Stimulated activated CD8-positive, alpha-beta memory T cell treated with anti-CD3 and anti-CD28 coated beads, Interleukin-2, amount 100 ng/mL, for 48 hours (primary cell): ENCODE data around the gene SNTG2.

ENCODE experiments used
- DNase-seq, 2 donors: peaks; one replicate each; pipeline ENCODE4 v3.0.0-alpha.2; 2020; ENCODE audit warnings: low read depth in 2 of 2

SNTG2 gene

DNA sequence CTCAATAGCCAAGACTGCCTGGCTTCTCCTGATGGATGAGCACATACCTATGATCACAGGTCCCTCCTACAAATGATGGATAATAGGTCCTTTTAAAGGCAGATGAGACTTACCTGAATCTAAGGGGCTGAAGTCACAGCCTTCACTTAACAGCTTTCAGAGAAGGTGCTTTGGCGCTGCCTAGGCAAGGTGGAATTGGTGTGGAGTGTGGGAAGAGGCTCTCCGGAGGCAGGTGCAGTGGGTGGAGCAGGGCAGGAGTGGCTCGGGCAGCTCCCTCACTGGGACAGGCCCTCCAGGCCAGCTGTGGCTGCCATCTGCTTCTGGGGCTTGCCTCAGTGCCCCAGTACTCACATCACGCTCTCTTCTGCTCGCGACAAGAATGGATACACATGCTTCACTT is 363.6 kb downstream of the SNTG2 start:
- DNase-seq: no peak

DNA sequence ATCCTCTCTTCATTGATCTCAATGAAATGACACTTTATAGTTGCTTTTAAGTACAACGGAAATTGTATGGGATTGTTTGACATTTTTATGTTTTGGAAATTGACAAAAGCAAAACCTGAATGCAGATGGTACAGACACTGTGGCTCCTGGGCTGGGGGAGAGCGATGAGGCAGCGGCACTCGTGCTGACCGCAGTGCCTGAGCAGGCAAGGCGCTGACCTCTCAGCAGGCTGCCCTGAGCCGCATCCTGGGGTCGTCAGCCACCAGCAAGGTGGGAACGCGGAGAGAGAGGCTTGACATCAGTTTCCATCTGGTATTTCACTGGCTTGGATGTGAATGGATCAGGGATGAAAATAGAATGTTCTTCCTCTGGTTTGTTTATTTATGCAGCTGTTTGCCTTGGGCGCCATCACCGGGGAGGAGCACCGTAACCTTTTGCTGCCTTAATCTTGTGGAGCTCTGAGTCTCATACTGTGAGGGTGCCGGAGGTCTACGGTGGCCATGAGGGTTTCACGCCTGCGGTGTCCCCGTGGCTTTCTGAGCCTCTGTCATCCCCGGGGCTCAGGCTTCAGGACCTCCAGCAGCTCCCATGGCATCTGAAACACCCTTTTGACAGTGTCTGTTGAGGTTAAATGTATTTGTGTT is 367.8 kb downstream of the SNTG2 start:
- DNase-seq: no peak

DNA sequence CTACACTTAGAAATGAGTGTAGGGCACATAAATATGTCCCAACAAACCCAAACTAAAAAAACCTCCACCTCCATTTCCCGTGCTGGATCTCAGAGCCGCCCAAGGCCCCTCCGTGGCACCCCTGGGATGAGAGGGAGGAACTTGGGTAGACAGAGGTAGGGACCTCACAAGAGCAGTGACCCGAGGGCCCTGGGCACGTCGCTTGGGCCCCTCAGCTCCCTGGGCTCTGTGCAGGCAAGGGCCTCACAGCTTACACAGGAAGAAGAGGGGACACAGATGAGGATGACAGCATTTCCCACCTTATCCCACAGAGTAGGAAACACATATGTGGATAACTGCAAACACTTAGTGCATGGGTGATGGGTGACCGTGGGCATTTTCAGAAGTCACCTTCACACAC is 368.7 kb downstream of the SNTG2 start:
- DNase-seq: no peak

DNA sequence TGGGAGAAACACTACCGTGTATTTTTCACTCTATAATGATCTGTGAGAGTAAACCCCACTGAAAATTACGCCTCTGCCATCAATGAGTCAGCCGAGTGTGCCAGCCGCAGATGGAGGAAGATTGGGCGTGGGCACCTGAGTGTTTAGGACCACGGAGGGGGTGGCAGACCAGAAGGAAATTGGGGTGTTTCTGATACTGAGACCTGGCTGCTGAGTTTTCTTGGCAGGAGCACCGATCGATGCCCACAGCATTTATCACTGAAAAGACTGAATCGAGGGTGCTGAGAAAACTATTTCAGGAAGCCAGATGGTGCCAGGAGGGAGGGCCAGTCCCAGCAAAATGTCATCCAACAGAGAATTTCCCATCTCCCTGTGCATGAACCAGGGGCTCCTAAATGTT is 370.7 kb downstream of the SNTG2 start:
- DNase-seq: no peak

DNA sequence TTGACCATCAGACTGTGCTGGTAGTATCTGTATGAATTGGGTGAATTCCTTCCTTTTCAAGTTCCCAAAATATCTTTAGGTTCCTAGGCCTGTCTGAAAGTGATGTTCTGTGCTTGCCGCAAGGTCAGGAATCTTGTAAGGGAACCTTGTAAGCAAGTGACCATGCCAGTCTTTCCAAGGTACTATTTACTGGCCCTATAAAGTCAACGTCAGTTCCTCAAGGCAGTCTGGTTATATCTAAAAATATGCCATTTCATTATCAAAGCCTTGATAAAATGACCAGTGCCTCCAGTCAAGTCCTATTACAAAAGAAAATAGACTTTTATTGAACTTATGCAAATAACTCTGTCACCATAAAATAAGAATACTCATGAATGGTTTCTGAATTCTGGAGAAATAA is 374.2 kb downstream of the SNTG2 start:
- no peak for DNase-seq

DNA sequence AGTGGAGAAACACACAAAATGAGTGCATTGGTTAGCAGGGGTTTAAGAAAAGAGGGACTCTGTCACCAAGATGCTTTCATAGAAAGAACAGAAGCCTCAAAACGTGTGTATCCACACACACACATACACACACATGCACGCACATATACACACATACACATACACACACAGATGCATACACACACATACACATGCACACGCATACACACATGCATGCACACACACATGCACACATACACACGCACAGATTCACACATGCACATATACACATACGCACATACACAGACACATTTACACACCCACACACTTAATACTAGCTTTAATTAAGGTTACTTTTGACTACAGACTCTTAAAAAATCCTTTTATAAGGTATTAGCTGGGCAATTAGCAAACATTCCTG is 378.0 kb downstream of the SNTG2 start:
- no peak for DNase-seq

DNA sequence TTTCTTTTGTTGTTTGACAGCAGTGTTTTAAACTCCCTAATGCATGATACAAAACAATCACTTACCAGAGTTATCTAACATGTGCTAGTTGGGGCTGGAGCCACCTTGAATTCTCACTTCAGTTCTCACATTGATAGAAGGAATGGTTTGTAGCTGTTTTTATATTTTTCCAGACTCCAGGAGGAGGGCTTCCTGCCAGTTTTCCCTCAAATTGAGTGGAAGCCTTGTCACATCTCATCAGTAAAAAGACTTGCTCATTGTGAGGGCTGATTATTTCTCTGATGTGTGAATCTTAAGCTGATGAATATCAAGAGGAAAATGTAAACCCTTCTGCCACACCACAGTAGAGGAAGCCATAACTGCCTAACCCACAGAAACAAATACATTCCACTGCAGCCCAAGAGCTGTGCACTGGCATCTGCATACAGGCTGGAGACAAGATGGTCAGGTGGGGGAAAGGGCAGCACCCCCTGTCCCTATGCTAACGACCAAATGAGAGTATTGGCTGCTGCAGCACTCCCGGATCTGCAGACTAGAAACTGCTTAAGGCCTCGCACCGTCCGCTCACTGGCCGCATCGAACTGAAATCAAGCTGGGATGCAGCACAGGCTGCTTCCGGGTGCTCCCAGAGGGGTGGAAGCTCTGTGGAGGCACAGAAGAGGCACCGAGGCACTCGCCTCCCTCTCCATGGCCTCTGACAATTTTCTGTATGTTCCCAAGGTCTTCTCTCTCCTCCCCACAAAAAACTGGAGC is 388.9 kb downstream of the SNTG2 start:
- DNase-seq: no peak

DNA sequence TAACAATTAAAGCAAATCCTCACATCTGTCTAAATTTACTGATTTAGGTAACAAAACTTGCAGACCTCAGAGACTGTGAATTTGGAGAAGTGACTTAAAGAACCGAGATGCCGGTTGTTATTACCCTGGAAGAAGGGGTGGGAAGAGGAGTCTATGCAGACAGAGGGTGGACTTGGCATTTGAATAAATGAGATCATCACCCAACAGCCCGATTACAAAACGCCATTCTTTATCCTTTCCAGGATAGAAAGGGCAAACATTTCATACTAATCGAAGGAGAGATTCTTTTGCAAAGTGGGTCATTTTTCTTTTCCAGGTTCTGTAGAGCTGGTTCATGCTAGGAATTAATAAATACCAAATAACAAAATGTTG is 389.5 kb downstream of the SNTG2 start:
- no peak for DNase-seq

DNA sequence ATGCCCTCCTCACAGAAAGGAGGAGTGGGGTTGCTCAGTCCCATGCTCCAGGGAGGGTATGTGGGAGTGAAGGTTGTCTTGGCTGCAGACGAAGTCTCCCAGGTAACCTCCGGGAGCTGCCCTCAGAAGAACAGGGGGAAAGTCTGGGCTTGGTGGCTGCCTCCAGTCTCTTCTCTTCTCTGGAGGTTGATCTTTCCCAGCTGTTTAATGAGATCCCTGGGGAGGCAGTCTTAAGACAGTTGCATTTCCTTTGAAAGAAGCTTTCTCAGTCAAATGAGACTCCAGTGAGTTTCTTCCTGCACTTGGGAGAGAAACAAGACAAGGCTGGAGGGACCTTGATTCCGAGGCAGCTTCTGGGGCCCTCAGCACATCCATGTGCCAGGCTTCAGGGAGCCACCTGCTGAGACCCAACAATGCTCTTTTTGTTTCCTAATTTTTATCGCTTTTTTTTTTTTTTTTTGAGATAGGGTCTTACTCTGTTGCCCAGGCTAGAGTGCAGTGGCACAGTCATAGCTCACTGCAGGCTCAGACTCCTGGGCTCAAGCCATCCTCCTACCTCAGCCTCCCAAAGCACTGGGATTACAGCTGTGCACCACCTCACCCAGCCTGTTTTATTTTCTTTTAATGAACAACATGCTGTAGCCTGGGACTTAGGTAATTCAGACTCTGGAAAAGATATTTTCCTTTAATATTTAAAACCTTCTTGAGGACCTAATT is 390.9 kb downstream of the SNTG2 start:
- DNase-seq: no peak

DNA sequence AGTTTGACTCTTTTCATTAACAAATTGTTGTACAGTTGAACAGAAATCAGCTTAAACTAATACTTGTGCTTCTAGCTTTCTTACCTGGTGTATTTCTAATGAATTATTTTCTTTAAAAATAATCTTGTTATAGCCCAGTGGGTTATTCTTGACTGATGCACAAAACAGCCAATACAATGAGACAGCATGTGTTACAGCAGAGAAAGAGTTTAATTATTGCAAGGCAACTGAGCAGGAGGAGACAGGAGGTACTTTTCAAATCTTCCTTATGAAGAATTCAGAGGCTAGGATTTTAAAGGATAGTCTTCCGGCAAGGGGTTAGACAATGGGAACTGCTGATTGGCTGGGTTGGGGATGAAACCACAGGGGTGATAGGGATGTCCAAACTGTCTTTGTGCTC is 398.1 kb downstream of the SNTG2 start:
- DNase-seq: no peak

DNA sequence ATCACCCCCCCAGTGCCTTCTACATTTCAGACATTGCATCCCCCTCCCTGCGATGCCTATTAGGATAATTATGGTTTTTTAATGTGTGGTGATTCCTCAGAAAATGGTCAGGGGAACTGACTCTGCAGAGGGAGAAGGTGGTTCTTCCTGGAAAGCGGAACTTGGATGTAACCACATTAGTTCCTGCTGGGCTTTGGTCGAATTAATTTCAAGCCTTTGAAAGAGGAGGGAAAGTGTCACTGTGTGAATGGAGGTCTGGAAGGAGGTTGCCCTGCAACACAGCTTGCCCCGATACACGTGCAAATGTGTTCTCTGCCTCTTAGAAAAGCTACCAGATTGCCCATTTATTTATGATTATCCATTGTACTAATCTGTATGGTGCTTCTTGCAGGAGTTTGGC is 399.5 kb downstream of the SNTG2 start:
- no peak for DNase-seq

DNA sequence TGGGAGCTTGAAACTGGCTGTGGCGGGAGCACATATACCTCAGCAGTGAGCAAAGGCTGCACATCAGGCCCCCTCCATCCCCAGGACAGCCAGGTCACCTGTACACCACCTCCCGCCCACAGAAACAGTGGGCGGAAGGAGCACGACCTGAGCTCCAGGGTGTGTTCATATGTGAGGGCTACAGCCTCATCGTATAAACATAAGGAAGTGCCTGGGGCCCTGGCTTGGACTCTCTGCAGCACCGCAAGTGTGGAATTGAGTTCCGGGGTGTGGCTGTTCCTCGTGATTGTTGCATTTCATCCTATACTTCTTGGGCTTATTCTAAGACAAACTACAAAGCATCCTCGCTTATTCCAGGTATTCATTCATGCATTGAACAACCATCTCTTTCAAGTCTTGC is 402.5 kb downstream of the SNTG2 start:
- DNase-seq: no peak

DNA sequence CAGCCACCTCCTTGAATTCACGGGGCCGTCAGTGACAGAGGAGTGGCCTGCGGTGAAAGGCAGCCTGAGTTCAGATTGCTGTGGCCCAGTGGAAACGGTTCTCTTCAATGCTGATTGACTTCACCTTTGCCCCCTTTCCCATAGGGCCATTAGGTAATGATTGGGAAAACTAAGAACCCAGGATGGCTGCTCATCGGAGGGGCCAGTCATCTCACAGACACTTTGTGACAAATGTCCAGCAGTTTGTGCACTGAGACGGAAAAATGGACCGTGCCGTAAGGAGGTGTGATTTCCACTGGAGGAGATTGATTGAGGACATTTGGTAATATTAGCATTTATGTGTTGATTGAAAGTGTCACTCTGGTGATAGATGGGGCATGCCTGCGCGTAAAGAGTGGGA is 402.9 kb downstream of the SNTG2 start:
- DNase-seq: no peak

DNA sequence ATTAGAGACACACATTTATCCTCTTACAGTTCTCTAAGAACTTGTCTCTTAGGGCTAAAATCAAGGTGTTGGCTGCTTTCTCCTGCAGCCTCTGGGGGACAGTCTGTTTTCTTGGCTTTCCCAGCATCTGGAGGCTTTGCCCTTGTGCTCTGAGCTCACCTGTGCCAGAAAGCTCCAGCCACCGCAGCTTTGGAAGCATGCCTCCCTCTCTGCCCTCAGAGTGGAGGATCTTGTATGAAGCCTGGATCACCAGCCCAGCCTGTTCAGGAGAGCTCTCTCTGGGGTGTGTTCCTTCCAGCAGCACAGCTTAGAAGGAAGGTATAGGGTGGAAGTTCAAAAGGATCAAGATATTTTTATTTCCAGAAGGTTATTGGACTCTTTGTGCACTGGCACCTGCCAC is 409.5 kb downstream of the SNTG2 start:
- DNase-seq: no peak

DNA sequence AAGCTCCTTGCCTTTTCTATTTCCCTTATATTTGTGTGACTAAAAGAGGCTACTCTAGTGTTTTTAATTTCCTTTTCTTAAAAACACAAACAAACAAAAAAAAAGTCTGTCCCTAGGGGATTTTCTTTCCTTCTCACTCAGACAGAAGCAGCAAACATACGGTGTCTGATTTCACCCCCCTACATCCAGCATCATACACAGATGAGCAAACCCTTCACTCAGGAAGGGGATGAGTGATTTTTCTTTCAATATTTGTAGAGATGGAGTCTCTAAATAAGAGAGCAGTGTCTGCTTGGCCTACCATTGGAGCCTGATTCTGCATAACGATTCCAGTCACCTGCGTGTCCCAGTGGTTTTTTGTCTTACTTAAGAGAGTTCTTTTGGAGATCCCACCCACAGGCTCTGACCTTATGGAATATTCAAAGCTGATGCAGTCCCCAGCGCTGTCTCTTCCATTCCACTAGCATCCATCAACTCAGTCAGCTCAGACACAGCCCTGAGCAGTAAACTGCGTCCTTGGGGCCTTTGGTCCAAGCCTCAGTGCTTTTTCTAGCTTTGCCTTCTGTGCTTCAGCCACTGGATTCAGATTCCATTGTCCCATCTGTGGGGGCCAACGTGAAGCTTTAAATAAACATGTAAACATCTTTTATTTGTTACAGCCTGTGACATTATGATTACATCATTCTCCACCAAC is 410.1 kb downstream of the SNTG2 start:
- DNase-seq: no peak

DNA sequence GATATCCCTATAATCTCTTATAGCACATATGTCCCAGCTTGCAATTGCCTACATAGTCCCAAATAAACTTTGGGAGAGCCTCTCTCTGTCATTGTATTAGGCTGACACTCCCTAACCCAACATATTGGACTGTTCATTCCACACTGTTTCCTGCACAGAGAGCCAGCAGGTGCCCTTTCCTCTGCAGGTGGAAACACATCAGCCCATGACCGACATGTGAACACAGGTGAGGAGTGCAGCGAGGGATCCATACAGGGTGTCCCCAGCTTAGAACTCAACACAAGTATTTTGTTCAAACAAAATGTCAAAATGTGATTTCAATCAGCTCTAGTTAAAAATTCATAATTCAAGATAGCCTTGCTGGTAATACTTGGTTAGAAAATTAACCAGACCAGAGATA is 412.7 kb downstream of the SNTG2 start:
- DNase-seq: no peak

DNA sequence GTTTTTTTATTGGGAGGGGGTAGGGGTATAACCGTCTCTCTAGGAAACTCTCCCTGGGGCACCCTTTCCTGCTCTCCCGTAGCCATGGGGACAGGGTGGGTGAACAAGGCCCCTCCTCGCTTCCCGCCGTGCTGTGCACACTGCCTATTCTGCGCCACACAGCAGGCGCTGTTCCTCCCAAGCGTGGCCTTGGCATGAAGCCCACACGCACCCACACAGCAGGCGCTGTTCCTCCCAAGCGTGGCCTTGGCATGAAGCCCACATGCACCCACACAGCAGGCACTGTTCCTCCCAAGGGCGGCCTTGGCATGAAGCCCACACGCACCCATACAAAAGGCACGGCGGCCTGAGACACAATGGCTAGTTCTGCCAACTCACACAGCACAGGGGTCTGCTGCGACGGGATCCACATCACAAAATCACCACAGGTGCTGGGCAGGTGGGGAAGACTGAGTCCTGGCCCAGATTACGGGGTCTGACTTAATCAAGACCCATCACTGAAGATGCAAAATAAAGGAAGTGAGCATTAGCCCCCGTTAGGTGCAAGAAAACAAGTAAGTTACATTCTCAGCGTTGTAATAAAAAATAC is 416.0 kb downstream of the SNTG2 start:
- no peak for DNase-seq

DNA sequence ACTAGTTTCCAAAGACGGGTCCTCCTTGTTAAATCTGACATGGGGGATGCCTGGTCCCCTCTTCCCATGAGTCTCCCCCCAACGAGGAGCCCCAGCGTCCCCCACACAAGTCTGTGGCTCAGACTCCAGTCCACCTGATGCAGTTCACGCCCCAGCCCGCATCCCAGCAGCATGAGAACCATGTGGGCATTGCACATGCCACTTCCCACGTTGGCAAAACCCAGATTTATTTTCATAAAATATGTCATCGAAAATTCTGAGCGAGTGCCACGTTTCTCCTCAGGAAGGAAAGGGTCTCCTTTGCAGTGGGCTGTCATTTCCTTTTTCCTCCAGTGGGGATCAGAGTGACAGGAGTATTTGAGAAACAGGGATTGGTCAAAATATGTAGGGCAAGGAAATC is 417.0 kb downstream of the SNTG2 start:
- no peak for DNase-seq

DNA sequence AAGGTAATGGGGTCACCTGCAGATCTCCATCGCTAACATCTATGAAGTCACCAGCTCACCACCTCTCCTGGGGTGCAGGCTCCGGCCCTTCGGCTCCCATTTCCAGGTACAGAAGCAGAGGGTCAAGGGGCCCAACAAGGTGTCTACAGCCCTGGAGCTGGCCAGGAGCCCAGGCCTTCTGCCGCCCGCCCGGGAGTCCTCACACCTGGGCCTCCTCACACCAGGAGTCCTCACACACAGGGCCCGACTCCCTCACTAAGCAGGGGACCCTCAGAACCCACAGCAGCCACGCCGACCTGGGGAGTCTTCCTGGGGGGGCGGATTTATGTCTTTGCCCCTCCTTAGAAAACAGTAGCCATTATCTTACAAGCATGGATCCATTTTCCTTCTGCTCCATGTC is 419.3 kb downstream of the SNTG2 start:
- DNase-seq: no peak

DNA sequence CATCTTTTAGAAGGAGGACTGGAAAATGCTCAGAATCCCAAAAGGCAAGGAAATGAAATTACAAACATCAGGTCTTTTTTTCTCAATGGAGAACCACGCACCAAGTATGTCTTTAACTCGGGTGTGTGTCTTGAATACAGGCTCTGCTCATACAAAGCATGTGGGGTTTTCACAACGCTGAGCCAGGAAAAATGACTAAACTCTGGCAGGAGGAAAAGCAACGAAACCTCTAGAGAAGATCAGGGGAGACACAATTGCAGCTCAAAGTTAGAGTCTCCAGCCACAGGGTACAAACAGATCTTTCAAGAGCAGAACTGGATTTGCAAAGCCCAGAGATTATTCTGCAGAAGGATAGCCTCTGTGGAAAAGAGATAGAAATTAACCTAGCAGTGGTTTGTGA is 419.8 kb downstream of the SNTG2 start:
- no peak for DNase-seq

DNA sequence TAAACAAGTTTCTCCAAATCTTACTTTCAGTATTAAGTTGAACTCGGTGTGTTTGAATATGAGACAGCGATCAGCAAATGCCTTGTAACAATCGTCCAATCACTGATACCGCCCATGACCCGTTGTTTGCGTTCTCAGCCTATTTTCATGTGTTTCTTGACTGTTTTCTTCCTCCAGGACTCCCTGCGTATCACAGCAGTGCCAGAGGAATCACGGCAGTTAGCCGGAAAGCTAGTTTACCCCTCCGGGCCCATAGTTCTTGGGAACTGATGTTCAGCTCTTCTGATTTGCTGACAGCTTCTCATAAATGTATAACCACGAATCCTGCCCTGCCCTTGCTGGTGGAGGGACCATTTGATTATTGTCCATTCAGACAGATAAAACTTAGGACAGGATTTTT is 420.4 kb downstream of the SNTG2 start:
- no peak for DNase-seq

DNA sequence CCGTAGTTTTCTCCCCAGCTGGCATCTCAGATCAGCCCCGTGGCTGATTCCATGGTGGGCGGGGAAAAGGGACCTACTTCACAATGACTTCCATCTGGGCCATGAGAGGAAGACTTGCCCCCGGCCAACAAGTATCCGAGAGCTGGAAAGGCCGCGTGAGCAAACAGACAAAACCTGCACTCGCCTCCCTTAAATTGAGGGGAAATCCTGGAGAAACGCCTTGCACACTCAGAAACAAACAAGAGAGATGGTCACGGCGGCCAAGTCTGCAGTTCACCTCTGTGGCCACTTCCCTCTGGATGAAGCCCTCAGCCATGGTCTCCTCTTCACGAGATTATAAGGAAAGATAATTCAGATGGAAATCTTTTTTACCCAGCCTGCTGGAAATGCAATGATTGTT is 423.2 kb downstream of the SNTG2 start:
- no peak for DNase-seq
